Left ventricle myocardium inferior (tissue), 1 donor: Measurements from ENCODE around the gene NFKB1. TPM values are rescaled to one million over a fixed set of nuclear protein-coding genes. Genes with fewer than 3 reads are reported as not detected.

Experiments
- DNase-seq: peaks from one replicate; pipeline ENCODE4 v3.0.0-alpha.2; 2020
- H3K27ac ChIP-seq: fragments of 200-600 bp; replicated peaks from 2 replicates; pipeline ENCODE4 v1.8.0; 2021
- H3K27me3 ChIP-seq: fragments of 200-600 bp; 2 replicates; pipeline ENCODE4 v1.8.0; 2021; ENCODE audit warnings: low read depth
- H3K36me3 ChIP-seq: fragments of 200-600 bp; 2 replicates; pipeline ENCODE4 v1.8.0; 2021
- H3K4me1 ChIP-seq: fragments of 200-600 bp; 2 replicates; pipeline ENCODE4 v1.8.0; 2021
- H3K4me3 ChIP-seq: fragments of 200-600 bp; 2 replicates; pipeline ENCODE4 v1.8.0; 2021; ENCODE audit warnings: mild to moderate bottlenecking, moderate library complexity
- H3K9me3 ChIP-seq: fragments of 200-600 bp; replicated peaks from 2 replicates; pipeline ENCODE4 v1.8.0; 2021
- CTCF ChIP-seq: fragments of 200-600 bp; IDR thresholded peaks from 2 replicates; pipeline ENCODE4 v1.8.0; 2021; ENCODE audit warnings: antibody characterized with exemption, mild to moderate bottlenecking, borderline replicate concordance
- intact Hi-C: fragments of 100-400 bp; cut with micrococcal nuclease; formaldehyde crosslinking; loops from one replicate; pipeline ENCODE4 v1.11.0; 2022
- total RNA-seq: library from RNA; stranded (reverse); fragmentation: NEBNext Ultra II Directional; extraction: Animal tissue kit (Norgen Biotek cat#: 25700); gene quantifications from one replicate; pipeline ENCODE4 v1.2.1, GENCODE V29; 2021
- donor health status: DM: no; HTN: yes; CAD: no; lungs with severe emphysema.

The NFKB1 gene
- total RNA-seq, 1 donor from 2014 or later, result 18.0 TPM

- no peak for DNase-seq
- H3K27ac ChIP-seq, result no peak overlapping the region
- peaks cover 60% of the 10 kb centered on the region for H3K4me1 ChIP-seq
- TF ChIP-seq CTCF, result no peak
- no peaks in the 10 kb centered on the region for H3K9me3 ChIP-seq
- H3K36me3 ChIP-seq, result peaks cover 2% of the 10 kb centered on the region
- H3K27me3 ChIP-seq, result no peaks in the 10 kb centered on the region
- intact Hi-C loops, result no loop called here
- H3K4me3 ChIP-seq, result no peak overlapping the region
Measured at GRCh38 chr4:102525097-102525496, 23.9 kb downstream of the NFKB1 start.

GRCh38 chr4:102525504-102525903, 24.3 kb downstream of the NFKB1 start:
- no peaks in the 10 kb centered on the region for H3K27me3 ChIP-seq
- intact Hi-C loops, result no loop called here
- no peaks in the 10 kb centered on the region for H3K9me3 ChIP-seq
- no peak overlapping the region for H3K4me3 ChIP-seq
- H3K36me3 ChIP-seq, result peaks cover 6% of the 10 kb centered on the region
- no peak for DNase-seq
- no peak overlapping the region for H3K27ac ChIP-seq
- no peak for TF ChIP-seq CTCF
- H3K4me1 ChIP-seq, result peaks cover 56% of the 10 kb centered on the region

- no peak for TF ChIP-seq CTCF
- H3K36me3 ChIP-seq, result peaks cover 13% of the 10 kb centered on the region
- no peak overlapping the region for H3K27ac ChIP-seq
- no peaks in the 10 kb centered on the region for H3K9me3 ChIP-seq
- H3K27me3 ChIP-seq, result no peaks in the 10 kb centered on the region
- no peak for DNase-seq
- H3K4me1 ChIP-seq, result peaks cover 45% of the 10 kb centered on the region
- H3K4me3 ChIP-seq, result no peak overlapping the region
- intact Hi-C loops, result no loop called here
Measured at GRCh38 chr4:102526532-102526931, 25.4 kb downstream of the NFKB1 start.

GRCh38 chr4:102527695-102528283, 26.6 kb downstream of the NFKB1 start:
- no peak for TF ChIP-seq CTCF
- no peaks in the 10 kb centered on the region for H3K9me3 ChIP-seq
- no peaks in the 10 kb centered on the region for H3K27me3 ChIP-seq
- peaks cover 13% of the 10 kb centered on the region for H3K36me3 ChIP-seq
- peaks cover 33% of the 10 kb centered on the region for H3K4me1 ChIP-seq
- intact Hi-C loops, result no loop called here
- no peak for DNase-seq
- H3K4me3 ChIP-seq, result no peak overlapping the region
- H3K27ac ChIP-seq, result no peak overlapping the region

- peaks cover 13% of the 10 kb centered on the region for H3K36me3 ChIP-seq
- no peak overlapping the region for H3K4me3 ChIP-seq
- TF ChIP-seq CTCF, result no peak
- no peaks in the 10 kb centered on the region for H3K9me3 ChIP-seq
- intact Hi-C loops, result no loop called here
- H3K4me1 ChIP-seq, result peaks cover 21% of the 10 kb centered on the region
- no peak overlapping the region for H3K27ac ChIP-seq
- DNase-seq, result no peak
- H3K27me3 ChIP-seq, result no peaks in the 10 kb centered on the region
Measured at GRCh38 chr4:102529977-102530376, 28.8 kb downstream of the NFKB1 start.

GRCh38 chr4:102530986-102531385, 29.8 kb downstream of the NFKB1 start:
- Histone ChIP-seq H3K9me3 (no peaks in the 10 kb centered on the region), H3K4me3 (no peak overlapping the region), H3K27ac (no peak overlapping the region), H3K27me3 (no peaks in the 10 kb centered on the region), H3K4me1 (peaks cover 21% of the 10 kb centered on the region), H3K36me3 (peaks cover 13% of the 10 kb centered on the region)
- intact Hi-C loops, result no loop called here
- DNase-seq, result no peak
- TF ChIP-seq CTCF, result no peak
